GM21825 (cell line): ENCODE measurements around the gene ZNF398.
"Not testable (repeated sequence)": the region's sequence is repeated elsewhere in the genome, so short reads cannot be mapped to it uniquely, and the experiment has no call there.

Source experiments
- ATAC-seq: cut with Tn5 transposase; IDR thresholded peaks from one replicate; pipeline ENCODE4 v1.9.1; 2021; ENCODE audit warnings: mild to moderate bottlenecking, moderate library complexity; ENCODE audit not compliant: unreplicated experiment

The ZNF398 gene

DNA sequence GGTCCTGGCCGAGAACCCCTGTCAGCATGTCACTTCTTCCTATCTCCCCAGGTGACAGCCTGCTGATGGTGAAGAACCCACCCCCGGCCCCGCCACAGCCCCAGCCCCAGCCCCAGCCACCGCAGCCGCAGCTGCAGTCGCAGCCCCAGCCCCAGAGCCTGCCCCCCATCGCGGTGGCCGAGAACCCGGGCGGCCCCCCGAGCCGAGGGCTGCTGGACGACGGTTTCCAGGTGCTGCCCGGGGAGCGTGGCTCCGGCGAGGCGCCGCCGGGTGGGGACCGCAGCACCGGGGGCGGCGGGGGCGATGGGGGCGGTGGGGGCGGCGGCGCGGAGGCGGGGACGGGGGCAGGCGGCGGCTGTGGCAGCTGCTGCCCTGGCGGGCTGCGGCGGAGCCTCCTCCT, 76.5 kb downstream of the ZNF398 start:
- ATAC-seq = no peak

DNA sequence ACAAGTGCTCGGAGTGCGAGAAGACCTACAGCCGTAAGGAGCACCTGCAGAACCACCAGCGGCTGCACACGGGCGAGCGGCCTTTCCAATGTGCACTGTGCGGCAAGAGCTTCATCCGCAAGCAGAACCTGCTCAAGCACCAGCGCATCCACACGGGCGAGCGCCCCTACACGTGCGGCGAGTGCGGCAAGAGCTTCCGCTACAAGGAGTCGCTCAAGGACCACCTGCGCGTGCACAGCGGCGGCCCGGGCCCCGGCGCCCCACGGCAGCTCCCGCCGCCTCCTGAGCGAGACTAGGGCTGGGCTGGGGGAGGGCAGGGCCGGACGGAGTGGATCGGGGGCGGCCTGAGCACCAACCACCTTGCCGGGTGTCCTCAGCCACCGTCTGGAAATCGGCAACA, 77.1 kb downstream of the ZNF398 start:
- ATAC-seq = no peak

DNA sequence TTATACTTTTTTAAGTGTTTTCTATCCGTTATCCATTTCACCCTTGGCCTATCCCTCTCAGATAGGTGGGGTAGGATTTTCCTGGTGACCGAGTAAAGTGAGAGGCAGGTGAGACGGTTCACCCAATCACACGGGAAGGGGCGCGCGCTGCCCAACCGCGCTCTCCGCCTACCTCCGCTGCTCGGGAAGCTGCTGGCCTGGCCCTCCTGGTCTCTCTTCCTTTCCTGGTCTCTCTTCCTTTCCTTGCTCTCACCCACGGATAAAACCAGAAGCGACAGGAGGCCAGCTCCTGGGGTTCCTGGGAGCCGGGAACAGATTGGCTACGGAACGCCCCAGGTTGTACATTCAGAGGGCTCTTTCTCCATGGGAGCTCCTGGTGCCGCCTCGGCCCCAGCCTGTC, 77.9 kb downstream of the ZNF398 start:
- ATAC-seq = no peak

DNA sequence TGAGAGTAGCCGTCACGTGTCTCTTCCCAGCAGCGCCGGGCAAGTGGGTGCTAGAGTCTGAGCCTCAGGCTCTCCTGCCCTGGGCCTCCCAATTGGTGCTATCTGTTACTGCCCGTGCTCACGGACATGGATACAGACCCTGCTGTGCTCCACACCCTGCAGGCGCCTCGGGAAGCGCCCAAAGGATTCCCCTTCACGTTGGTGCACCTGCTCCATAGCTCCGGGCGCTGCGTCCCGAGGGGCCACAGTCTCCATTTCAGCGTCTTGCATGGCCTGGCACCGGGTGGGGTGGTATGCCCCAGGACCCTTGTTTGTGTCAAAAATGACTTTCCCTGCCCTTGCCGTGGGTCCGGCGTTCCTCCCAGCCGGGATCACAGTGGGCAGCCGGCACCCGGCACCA, 78.4 kb downstream of the ZNF398 start:
- no peak for ATAC-seq

DNA sequence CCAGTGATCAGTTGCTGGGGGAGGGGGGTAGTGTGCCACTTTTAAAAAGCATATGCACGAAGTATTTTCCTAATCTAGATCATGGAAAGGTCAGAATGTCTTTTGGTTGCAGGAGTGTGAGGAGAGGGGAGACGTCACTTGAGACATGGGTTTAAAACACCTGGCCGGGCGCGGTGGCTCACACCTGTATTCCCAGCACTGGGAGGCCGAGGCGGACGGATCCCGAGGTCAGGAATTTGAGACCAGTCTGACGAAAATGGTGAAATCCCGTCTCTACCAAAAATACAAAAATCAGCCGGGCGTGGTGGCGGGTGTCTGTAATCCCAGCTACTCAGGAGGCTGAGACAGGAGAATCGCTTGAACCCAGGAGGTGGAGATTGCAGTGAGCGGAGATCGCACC, 79.1 kb downstream of the ZNF398 start:
- ATAC-seq = not testable (repeated sequence)

DNA sequence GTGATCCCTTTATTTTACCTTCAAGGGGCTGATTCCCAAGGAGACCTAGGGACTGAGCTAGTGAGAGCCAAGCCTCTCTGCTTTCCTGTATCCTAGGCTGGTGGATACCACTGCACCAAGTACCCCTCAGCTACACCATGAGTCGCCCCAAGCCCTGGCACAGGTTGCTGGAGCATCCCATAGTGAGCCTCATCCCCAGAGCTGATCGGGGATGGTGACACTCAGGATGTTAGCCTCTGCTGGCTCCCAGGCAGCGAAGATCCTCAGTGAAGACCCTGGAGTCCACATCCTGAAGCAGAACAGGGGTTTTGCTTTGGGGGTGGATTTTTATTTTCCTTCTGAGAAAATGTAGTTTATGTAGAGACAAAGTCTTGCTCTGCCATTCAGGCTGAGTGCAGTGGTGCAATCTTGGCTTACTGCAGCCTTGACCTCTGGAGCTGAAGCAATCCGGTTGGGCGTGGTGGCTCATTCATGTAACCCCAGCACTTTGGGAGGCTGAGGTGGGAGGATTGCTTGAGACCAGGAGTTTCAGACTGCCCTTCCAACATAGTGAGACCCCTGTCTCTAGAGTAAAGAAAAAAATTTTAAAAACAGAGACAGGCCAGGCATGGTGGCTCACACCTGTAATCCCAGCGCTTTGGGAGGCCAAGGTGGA, 79.7 kb downstream of the ZNF398 start:
- no peak for ATAC-seq

DNA sequence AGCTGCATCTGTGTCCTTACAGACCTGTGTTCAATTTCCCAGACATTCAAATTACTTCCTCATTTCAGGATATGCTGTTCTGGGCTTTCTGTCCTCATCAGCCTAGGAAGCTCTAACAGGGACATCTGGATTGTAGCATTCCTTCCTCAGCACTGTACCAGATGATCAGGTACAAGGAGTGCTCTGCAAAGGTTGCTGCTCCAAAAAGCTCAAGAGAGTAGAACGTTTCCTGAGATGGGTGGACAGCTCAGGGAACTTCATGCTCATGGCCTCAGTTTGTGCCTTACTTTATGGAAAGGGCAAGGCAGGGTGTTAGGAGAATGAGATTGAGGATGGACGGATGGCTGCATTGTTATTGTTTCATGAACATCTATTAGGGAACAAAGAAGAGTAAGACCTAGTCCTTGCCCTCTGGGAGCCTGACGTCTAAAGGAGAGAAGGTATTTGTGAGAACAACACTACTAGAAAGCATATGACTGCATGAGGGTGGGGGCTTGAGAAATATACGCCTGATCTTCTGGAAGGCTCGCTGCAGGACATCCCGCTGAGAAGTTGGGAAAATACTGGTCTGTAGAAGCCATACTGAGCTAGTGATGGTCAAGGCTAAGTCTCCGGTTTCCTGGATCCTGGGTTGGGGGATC, 81.7 kb downstream of the ZNF398 start:
- no peak for ATAC-seq

DNA sequence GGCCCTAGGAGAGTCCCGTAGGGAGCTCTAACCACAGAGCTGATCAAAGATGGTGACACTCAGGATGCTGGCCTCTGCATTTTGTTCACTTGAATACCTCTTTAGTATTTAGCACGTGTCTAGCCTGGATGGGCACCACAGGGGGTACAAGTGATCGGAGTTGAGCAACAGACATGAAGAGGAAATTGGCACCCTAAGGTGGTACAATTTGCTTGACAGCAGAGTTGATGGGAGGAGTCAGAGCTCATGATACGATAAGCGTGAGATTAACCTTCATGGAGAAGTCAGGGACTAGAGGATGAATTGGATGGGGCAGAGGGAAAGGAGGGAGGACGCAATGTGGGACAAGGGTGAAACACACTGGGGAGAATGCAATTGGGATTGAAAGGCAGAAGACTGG, 82.3 kb downstream of the ZNF398 start:
- ATAC-seq = no peak

DNA sequence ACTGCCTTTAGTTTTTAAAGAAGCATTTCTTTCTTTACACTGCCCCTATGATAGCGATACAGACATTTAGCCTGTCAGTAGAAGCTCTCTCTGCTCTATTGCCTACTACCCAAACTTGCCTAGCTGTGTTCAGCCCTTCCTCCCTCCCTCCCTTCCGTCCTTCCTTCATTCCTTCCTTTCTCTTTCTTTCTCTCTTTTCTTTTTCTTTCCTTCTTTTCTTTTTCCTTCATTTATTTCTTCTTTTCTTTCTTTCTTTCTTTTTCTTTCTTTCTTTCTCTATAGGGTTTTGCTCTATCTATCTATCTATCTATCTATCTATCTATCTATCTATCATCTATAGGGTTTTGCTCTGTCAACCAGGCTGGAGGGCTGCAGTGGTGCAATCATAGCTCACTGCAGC, 85.1 kb downstream of the ZNF398 start:
- ATAC-seq = no peak
